ENCODE measurements around the gene FGGY.

DNA sequence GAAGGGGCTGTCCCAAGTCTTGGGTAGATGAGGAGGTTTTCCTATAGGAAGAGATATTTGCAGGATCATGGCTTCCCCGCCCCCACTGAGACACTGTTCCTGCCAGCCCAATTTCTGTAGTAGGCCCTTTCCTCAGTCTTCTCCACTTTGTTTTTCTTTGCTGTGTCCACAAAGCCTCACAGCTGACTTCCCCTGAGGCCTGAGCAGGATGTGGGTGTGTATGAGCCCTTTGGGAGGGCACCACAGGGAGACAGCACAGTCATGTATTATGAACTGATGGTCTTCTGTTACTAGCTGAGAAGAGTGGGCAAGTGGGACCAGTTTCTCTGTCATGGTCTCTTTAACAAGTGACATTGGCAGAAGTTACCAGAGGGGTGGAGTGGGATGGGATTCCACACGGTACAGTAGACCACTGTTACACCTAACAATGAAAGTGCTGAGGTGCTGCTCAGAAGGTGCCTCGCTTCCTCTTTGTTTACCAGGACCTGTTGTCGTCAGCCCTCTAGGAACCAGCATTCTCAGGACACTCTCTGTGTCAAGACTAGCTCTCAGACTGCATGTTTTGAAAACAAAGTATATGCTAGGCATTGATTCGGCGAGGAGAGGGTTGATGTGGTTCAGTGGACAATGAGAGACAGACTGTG lies 264.0 kb downstream of the FGGY start:
- TF ChIP-seq, protein P1, sequence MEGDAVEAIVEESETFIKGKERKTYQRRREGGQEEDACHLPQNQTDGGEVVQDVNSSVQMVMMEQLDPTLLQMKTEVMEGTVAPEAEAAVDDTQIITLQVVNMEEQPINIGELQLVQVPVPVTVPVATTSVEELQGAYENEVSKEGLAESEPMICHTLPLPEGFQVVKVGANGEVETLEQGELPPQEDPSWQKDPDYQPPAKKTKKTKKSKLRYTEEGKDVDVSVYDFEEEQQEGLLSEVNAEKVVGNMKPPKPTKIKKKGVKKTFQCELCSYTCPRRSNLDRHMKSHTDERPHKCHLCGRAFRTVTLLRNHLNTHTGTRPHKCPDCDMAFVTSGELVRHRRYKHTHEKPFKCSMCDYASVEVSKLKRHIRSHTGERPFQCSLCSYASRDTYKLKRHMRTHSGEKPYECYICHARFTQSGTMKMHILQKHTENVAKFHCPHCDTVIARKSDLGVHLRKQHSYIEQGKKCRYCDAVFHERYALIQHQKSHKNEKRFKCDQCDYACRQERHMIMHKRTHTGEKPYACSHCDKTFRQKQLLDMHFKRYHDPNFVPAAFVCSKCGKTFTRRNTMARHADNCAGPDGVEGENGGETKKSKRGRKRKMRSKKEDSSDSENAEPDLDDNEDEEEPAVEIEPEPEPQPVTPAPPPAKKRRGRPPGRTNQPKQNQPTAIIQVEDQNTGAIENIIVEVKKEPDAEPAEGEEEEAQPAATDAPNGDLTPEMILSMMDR (IDR thresholded peaks at IDR 0.05), result no peak
- TF ChIP-seq POLR2A (IDR thresholded peaks at IDR 0.05), result no peak

Measured in uterus (tissue), 2 donors.